ENCODE measurements around the gene STON2. TPM values are rescaled to one million over a fixed set of nuclear protein-coding genes. Genes with fewer than 3 reads are reported as not detected.

Gene STON2
- total RNA-seq, 1 donor from 2014 or later = not detected

DNA sequence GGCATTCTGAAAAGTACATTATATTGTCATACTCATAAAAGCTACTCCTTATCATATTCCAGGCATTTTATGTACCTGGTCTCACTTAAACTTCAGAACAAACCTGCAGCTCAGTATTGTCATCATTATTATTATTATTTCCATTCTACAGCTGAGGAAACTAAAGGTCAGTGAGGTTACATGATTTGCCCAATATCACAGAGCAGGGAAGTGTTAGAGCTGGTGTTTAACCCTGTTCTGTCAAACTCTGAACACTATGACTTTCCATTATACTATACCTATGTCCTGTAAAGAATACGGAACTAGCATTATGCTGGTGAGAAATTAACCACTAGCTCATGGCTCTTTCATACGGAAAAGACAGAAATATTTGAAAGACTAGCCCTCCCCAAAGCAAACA is 56.4 kb downstream of the STON2 start:
- POLR2A ChIA-PET = no interaction called here
- Mint-ChIP-seq H3K36me3 (ENCODE audit: low read depth) (no peaks in the 10 kb centered on the region), H3K4me3 (no peak overlapping the region), H3K9me3 (no peaks in the 10 kb centered on the region), H3K27ac (no peak overlapping the region), H3K27me3 (peaks cover 13% of the 10 kb centered on the region), H3K4me1 (peaks cover 4% of the 10 kb centered on the region)
- ATAC-seq (ENCODE audit: low read depth) (no peak), DNase-seq (no peak)
- intact Hi-C loops (cut with micrococcal nuclease) = no loop called here
- CTCF ChIA-PET = no interaction called here
- TF ChIP-seq, protein P1, sequence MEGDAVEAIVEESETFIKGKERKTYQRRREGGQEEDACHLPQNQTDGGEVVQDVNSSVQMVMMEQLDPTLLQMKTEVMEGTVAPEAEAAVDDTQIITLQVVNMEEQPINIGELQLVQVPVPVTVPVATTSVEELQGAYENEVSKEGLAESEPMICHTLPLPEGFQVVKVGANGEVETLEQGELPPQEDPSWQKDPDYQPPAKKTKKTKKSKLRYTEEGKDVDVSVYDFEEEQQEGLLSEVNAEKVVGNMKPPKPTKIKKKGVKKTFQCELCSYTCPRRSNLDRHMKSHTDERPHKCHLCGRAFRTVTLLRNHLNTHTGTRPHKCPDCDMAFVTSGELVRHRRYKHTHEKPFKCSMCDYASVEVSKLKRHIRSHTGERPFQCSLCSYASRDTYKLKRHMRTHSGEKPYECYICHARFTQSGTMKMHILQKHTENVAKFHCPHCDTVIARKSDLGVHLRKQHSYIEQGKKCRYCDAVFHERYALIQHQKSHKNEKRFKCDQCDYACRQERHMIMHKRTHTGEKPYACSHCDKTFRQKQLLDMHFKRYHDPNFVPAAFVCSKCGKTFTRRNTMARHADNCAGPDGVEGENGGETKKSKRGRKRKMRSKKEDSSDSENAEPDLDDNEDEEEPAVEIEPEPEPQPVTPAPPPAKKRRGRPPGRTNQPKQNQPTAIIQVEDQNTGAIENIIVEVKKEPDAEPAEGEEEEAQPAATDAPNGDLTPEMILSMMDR (IDR thresholded peaks at IDR 0.05) = no peak

DNA sequence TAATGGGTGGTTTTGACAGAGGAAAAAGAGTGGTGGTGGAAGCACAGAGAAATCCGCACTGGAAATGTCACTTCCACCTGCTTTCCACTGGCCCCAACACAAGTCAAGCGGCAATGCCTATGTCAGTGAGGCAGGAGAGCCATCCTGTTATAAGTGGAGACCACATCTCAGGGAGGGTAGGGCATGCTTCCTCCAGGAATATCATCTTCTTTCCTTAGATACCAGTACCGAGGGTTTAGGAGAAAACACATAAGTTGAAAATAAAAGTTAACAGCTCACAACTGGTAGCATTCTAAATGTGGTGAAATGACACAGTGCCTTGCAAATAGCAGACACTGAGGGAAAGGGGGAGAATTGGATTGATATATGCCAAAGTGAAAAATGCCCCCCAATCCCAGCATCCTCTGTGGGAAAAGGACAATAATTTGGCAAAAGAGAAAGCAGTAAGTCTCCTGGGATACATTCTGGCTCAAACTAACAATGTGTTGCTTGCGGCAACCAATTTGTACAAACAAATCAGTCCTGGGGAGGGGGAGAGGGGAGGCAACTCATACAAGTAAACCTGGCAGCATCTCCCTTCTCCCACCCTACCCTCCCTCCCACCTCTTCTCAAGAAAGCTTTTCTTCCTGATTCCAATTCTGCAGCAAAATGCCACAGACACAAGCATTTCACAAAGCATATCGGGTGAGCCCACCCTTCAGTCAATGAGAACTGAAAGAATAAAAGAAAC is 57.1 kb downstream of the STON2 start:
- H3K27ac Mint-ChIP-seq = no peak overlapping the region
- ATAC-seq (ENCODE audit: low read depth) = no peak
- H3K27me3 Mint-ChIP-seq = peaks cover 13% of the 10 kb centered on the region
- intact Hi-C loops (cut with micrococcal nuclease) = no loop called here
- H3K4me3 Mint-ChIP-seq = no peak overlapping the region
- no peaks in the 10 kb centered on the region for H3K36me3 Mint-ChIP-seq (ENCODE audit: low read depth)
- no peak for DNase-seq
- POLR2A ChIA-PET = no interaction called here
- TF ChIP-seq, protein P1 (IDR thresholded peaks at IDR 0.05) = no peak
- CTCF ChIA-PET = no interaction called here
- H3K9me3 Mint-ChIP-seq = no peaks in the 10 kb centered on the region
- H3K4me1 Mint-ChIP-seq = peaks cover 3% of the 10 kb centered on the region

DNA sequence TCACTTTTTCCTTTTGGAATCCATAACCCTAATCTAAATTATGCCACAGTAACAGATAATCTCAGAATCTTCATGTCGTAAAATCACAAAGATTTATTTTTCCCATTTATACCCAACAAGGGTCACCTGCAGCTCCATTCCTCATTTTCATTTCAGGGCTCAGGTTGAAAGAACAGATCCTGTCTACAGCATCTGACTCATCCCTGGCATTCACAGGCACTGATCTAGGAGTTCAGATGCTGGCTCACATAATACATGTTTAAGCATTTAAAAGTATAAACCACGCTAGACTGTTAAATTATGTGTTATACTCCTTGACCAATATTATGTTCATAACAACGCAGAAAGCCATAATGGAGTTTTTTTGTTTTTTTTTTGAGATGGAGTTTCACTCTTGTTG is 58.3 kb downstream of the STON2 start:
- H3K9me3 Mint-ChIP-seq = no peaks in the 10 kb centered on the region
- intact Hi-C loops (cut with micrococcal nuclease) = no loop called here
- H3K4me1 Mint-ChIP-seq = no peaks in the 10 kb centered on the region
- H3K27me3 Mint-ChIP-seq = peaks cover 13% of the 10 kb centered on the region
- DNase-seq (no peak), ATAC-seq (ENCODE audit: low read depth) (no peak)
- no peak overlapping the region for H3K4me3 Mint-ChIP-seq
- ChIA-PET POLR2A (no interaction called here), CTCF (no interaction called here)
- H3K27ac Mint-ChIP-seq = no peak overlapping the region
- no peaks in the 10 kb centered on the region for H3K36me3 Mint-ChIP-seq (ENCODE audit: low read depth)
- TF ChIP-seq, protein P1 (IDR thresholded peaks at IDR 0.05) = no peak

DNA sequence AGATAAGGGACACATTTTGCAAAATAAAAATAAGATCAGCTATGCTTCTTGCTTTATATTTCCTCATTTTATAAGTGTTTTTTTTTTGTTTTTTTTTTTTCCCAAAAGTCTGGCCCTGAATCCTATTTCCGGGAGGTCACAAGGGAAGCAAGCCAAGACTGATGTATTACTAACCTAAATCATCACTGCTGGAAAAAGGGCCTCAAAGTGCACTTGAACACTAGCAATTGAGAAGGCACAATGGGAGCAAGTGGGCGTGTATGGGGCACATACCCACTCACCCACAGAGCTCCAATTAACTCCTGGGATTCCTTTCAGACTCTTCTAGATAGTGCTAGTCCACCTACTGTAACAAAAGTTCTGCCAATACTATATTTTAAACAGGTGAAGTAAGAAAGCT is 58.8 kb downstream of the STON2 start:
- Mint-ChIP-seq H3K27ac (no peak overlapping the region), H3K36me3 (ENCODE audit: low read depth) (no peaks in the 10 kb centered on the region), H3K27me3 (peaks cover 17% of the 10 kb centered on the region), H3K9me3 (no peaks in the 10 kb centered on the region), H3K4me3 (no peak overlapping the region), H3K4me1 (no peaks in the 10 kb centered on the region)
- intact Hi-C loops (cut with micrococcal nuclease) = no loop called here
- POLR2A ChIA-PET = no interaction called here
- no peak for DNase-seq
- CTCF ChIA-PET = no interaction called here
- ATAC-seq (ENCODE audit: low read depth) = no peak
- TF ChIP-seq, protein P1 (IDR thresholded peaks at IDR 0.05) = no peak

DNA sequence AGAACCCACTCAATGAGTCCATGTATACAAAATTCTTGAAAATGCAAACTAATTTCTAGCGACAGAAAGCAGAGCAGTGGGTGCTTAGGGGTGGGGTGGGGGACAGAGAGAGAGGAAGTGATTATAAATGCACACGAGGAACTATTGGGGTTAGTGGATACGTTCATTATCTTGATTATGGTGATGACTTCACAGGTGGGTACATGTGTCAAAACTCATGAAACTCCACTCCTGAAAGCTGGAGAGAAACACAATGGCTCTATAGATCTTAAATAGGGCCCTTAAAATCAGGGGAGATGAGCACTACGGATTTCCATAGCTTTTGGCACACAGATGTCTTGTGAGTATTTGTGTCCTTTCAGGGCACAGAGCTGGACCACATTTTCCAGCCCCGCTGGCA is 59.9 kb downstream of the STON2 start:
- ChIA-PET CTCF (no interaction called here), POLR2A (no interaction called here)
- Mint-ChIP-seq H3K4me1 (no peaks in the 10 kb centered on the region), H3K9me3 (no peaks in the 10 kb centered on the region), H3K27ac (no peak overlapping the region), H3K4me3 (no peak overlapping the region), H3K27me3 (peaks cover 19% of the 10 kb centered on the region), H3K36me3 (ENCODE audit: low read depth) (no peaks in the 10 kb centered on the region)
- no peak for DNase-seq
- intact Hi-C loops (cut with micrococcal nuclease) = no loop called here
- ATAC-seq (ENCODE audit: low read depth) = no peak
- TF ChIP-seq, protein P1 (IDR thresholded peaks at IDR 0.05) = no peak

Measured in activated B cell treated with CpG ODN at 0.5 μM for 24 hours (primary cell).